NCI-H2029 (cell line): ENCODE data around the gene PACSIN3.
A peak's percentile ranks its signal among the peaks of the same experiment; 100 is the strongest.

Source experiments
- DNase-seq: peaks from one replicate; lab custom pipeline; 2025; lab: John Stamatoyannopoulos, UW

The PACSIN3 gene

GRCh38 chr11:47152953-47153950 lies 33.0 kb downstream of the PACSIN3 start:
- DNase-seq, result peak; percentile 74

GRCh38 chr11:47152126-47152952 lies 33.9 kb downstream of the PACSIN3 start:
- DNase-seq, result no peak

- no peak for DNase-seq
Measured at GRCh38 chr11:47149782-47150181, 36.5 kb downstream of the PACSIN3 start.

GRCh38 chr11:47148903-47149531 lies 37.2 kb downstream of the PACSIN3 start:
- peak; percentile 78 for DNase-seq

GRCh38 chr11:47148270-47148669 lies 38.0 kb downstream of the PACSIN3 start:
- no peak for DNase-seq

- DNase-seq, result no peak
Measured at GRCh38 chr11:47147681-47148080, 38.6 kb downstream of the PACSIN3 start.

GRCh38 chr11:47147250-47147649 lies 39.0 kb downstream of the PACSIN3 start:
- no peak for DNase-seq

GRCh38 chr11:47144541-47144940 lies 41.7 kb downstream of the PACSIN3 start:
- DNase-seq, result no peak

GRCh38 chr11:47143322-47143721 lies 42.9 kb downstream of the PACSIN3 start:
- peak; percentile 63 for DNase-seq

GRCh38 chr11:47139878-47140277 lies 46.4 kb downstream of the PACSIN3 start:
- no peak for DNase-seq

GRCh38 chr11:47137476-47137875 lies 48.8 kb downstream of the PACSIN3 start:
- DNase-seq, result no peak

- DNase-seq, result no peak
Measured at GRCh38 chr11:47136921-47137320, 49.3 kb downstream of the PACSIN3 start.

GRCh38 chr11:47136327-47136726 lies 49.9 kb downstream of the PACSIN3 start:
- no peak for DNase-seq

GRCh38 chr11:47132981-47133380 lies 53.3 kb downstream of the PACSIN3 start:
- no peak for DNase-seq

- DNase-seq, result no peak
Measured at GRCh38 chr11:47132490-47132889, 53.7 kb downstream of the PACSIN3 start.

- no peak for DNase-seq
Measured at GRCh38 chr11:47131136-47131535, 55.1 kb downstream of the PACSIN3 start.

- peak; percentile 83 for DNase-seq
Measured at GRCh38 chr11:47130543-47130942, 55.7 kb downstream of the PACSIN3 start.
